Parathyroid adenoma (tissue), 2 donors: ENCODE measurements around the gene CEACAM21.

Experiments used
- H2AFZ ChIP-seq: fragments of 300-600 bp; sonication (generic); one replicate; pipeline ENCODE4 v1.7.0; 2017; ENCODE audit warnings: antibody characterized with exemption, mild to moderate bottlenecking
- H3K27ac ChIP-seq: fragments of 300-600 bp; sonication (generic); one replicate; pipeline ENCODE4 v1.7.0; 2017
- H3K27me3 ChIP-seq: fragments of 300-600 bp; sonication (generic); one replicate; pipeline ENCODE4 v1.7.0; 2017; ENCODE audit warnings: low read length; ENCODE audit not compliant: control insufficient read depth, insufficient read depth
- H3K36me3 ChIP-seq: fragments of 300-600 bp; sonication (generic); one replicate; pipeline ENCODE4 v1.7.0; 2017; ENCODE audit warnings: low read length; ENCODE audit not compliant: control insufficient read depth, insufficient read depth
- H3K4me1 ChIP-seq: fragments of 300-600 bp; sonication (generic); one replicate; pipeline ENCODE4 v1.7.0; 2017; ENCODE audit warnings: control low read depth
- H3K4me2 ChIP-seq: fragments of 300-600 bp; sonication (generic); one replicate; pipeline ENCODE4 v1.7.0; 2017; ENCODE audit warnings: low read length
- H3K4me3 ChIP-seq: fragments of 300-600 bp; sonication (generic); one replicate; pipeline ENCODE4 v1.7.0; 2017; ENCODE audit warnings: low read depth, low read length
- H3K79me2 ChIP-seq: fragments of 300-600 bp; sonication (generic); one replicate; pipeline ENCODE4 v1.7.0; 2017; ENCODE audit warnings: control low read depth
- H3K9ac ChIP-seq: fragments of 300-600 bp; sonication (generic); one replicate; pipeline ENCODE4 v1.7.0; 2017; ENCODE audit warnings: mild to moderate bottlenecking
- H3K9me3 ChIP-seq: fragments of 300-600 bp; sonication (generic); one replicate; pipeline ENCODE4 v1.7.0; 2017; ENCODE audit warnings: low read length; ENCODE audit not compliant: control insufficient read depth
- CTCF ChIP-seq: fragments of 300-600 bp; sonication (generic); IDR thresholded peaks from one replicate; pipeline ENCODE4 v1.7.0; 2017; ENCODE audit warnings: antibody characterized with exemption, mild to moderate bottlenecking
- donor health status: primary hyperparathyroidism.

Gene CEACAM21

DNA sequence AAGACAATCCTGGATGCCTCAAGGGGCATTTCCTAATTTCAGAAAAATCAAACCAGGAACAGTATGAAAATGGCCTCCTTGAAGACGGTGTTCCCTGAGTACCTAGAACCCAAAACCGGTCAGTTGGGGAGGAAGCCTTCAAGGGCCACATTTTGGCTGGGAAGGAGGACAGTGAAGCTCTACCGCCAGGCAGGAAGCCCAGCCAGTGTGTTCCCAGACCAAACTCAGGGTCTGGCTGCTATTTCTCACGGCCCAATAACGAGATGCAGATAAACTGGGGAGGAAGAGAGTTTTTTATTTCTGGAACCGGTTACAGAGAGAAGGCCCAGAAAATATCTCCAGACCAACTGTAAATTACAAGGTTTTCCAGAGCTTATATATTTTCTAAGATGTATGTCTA, 24.3 kb upstream of the CEACAM21 start:
- no peaks in the 10 kb centered on the region for H3K4me1 ChIP-seq
- H2AFZ ChIP-seq, result no peak overlapping the region
- H3K36me3 ChIP-seq, result no peaks in the 10 kb centered on the region
- no peaks in the 10 kb centered on the region for H3K9me3 ChIP-seq
- H3K27me3 ChIP-seq, result no peaks in the 10 kb centered on the region
- H3K4me2 ChIP-seq, result no peak overlapping the region
- no peak for TF ChIP-seq CTCF
- no peaks in the 10 kb centered on the region for H3K79me2 ChIP-seq
- H3K4me3 ChIP-seq, result no peak overlapping the region
- H3K27ac ChIP-seq, result no peak overlapping the region
- H3K9ac ChIP-seq, result no peak overlapping the region

- no peak overlapping the region for H3K9ac ChIP-seq
- no peaks in the 10 kb centered on the region for H3K27me3 ChIP-seq
Observed at GRCh38 chr19:41552558-41552957, 23.4 kb upstream of the CEACAM21 start.

GRCh38 chr19:41553804-41554203, 22.2 kb upstream of the CEACAM21 start:
- Histone ChIP-seq H3K9ac (no peak overlapping the region), H3K36me3 (no peaks in the 10 kb centered on the region), H3K4me1 (no peaks in the 10 kb centered on the region), H3K79me2 (no peaks in the 10 kb centered on the region), H2AFZ (no peak overlapping the region), H3K4me3 (no peak overlapping the region), H3K9me3 (no peaks in the 10 kb centered on the region), H3K4me2 (no peak overlapping the region), H3K27ac (no peak overlapping the region), H3K27me3 (no peaks in the 10 kb centered on the region)
- TF ChIP-seq CTCF, result no peak

More at GRCh38 chr19:41552558-41552957, 23.4 kb upstream of the CEACAM21 start:
- TF ChIP-seq CTCF, result no peak
- Histone ChIP-seq H3K36me3 (no peaks in the 10 kb centered on the region), H3K4me3 (no peak overlapping the region), H3K79me2 (no peaks in the 10 kb centered on the region), H3K9me3 (no peaks in the 10 kb centered on the region), H3K27ac (no peak overlapping the region), H2AFZ (no peak overlapping the region), H3K4me1 (no peaks in the 10 kb centered on the region), H3K4me2 (no peak overlapping the region)

- H3K4me2 ChIP-seq, result no peak overlapping the region
- H2AFZ ChIP-seq, result no peak overlapping the region
- no peaks in the 10 kb centered on the region for H3K4me1 ChIP-seq
- TF ChIP-seq CTCF, result no peak
- H3K36me3 ChIP-seq, result no peaks in the 10 kb centered on the region
- no peaks in the 10 kb centered on the region for H3K27me3 ChIP-seq
- no peaks in the 10 kb centered on the region for H3K9me3 ChIP-seq
- no peak overlapping the region for H3K4me3 ChIP-seq
- no peaks in the 10 kb centered on the region for H3K79me2 ChIP-seq
- no peak overlapping the region for H3K9ac ChIP-seq
- H3K27ac ChIP-seq, result no peak overlapping the region
Observed at GRCh38 chr19:41554907-41555306, 21.1 kb upstream of the CEACAM21 start.

- Histone ChIP-seq H3K4me3 (no peak overlapping the region), H3K79me2 (no peaks in the 10 kb centered on the region), H2AFZ (no peak overlapping the region), H3K27me3 (no peaks in the 10 kb centered on the region), H3K4me1 (no peaks in the 10 kb centered on the region), H3K9me3 (no peaks in the 10 kb centered on the region), H3K27ac (no peak overlapping the region), H3K9ac (no peak overlapping the region), H3K36me3 (no peaks in the 10 kb centered on the region), H3K4me2 (no peak overlapping the region)
- no peak for TF ChIP-seq CTCF
Observed at GRCh38 chr19:41555748-41556147, 20.2 kb upstream of the CEACAM21 start.
